Cerebellar cortex (tissue), 1 donor: ENCODE results near the gene MDFIC2.
"Not testable (repeated sequence)": the region's sequence is repeated elsewhere in the genome, so short reads cannot be mapped to it uniquely, and the experiment has no call there.

Experiments
- DNase-seq: peaks from one replicate; pipeline ENCODE4 v3.0.0-alpha.2; 2015; ENCODE audit warnings: low spot score

Gene MDFIC2

GRCh38 chr3:70256566-70256965 lies 55.9 kb downstream of the MDFIC2 start:
- DNase-seq, result no peak

GRCh38 chr3:70250492-70250891 lies 61.9 kb downstream of the MDFIC2 start:
- DNase-seq, result no peak

- no peak for DNase-seq
These were observed 62.8 kb downstream of the MDFIC2 start for GRCh38 chr3:70249509-70250160.

GRCh38 chr3:70248856-70249255 lies 63.6 kb downstream of the MDFIC2 start:
- DNase-seq, result no peak

GRCh38 chr3:70247955-70248354 lies 64.5 kb downstream of the MDFIC2 start:
- no peak for DNase-seq

GRCh38 chr3:70245746-70246525 lies 66.5 kb downstream of the MDFIC2 start:
- DNase-seq, result no peak

- no peak for DNase-seq
These were observed 68.0 kb downstream of the MDFIC2 start for GRCh38 chr3:70244422-70244821.

GRCh38 chr3:70242297-70242882 lies 70.0 kb downstream of the MDFIC2 start:
- no peak for DNase-seq

GRCh38 chr3:70233812-70234211 lies 78.6 kb downstream of the MDFIC2 start:
- no peak for DNase-seq

- DNase-seq, result no peak
These were observed 79.3 kb downstream of the MDFIC2 start for GRCh38 chr3:70233112-70233511.

- DNase-seq, result no peak
These were observed 81.2 kb downstream of the MDFIC2 start for GRCh38 chr3:70231266-70231701.

GRCh38 chr3:70227437-70227836 lies 85.0 kb downstream of the MDFIC2 start:
- DNase-seq, result no peak

- no peak for DNase-seq
These were observed 87.3 kb downstream of the MDFIC2 start for GRCh38 chr3:70225146-70225545.

- DNase-seq, result no peak
These were observed 88.1 kb downstream of the MDFIC2 start for GRCh38 chr3:70224337-70224736.

- DNase-seq, result no peak
These were observed 94.0 kb downstream of the MDFIC2 start for GRCh38 chr3:70218471-70218870.

GRCh38 chr3:70211274-70211673 lies 101.2 kb downstream of the MDFIC2 start:
- DNase-seq, result not testable (repeated sequence)

GRCh38 chr3:70201975-70202374 lies 110.5 kb downstream of the MDFIC2 start:
- DNase-seq, result no peak

GRCh38 chr3:70189884-70190473 lies 122.5 kb downstream of the MDFIC2 start:
- DNase-seq, result no peak

GRCh38 chr3:70186221-70186620 lies 126.2 kb downstream of the MDFIC2 start:
- no peak for DNase-seq

GRCh38 chr3:70185661-70186060 lies 126.8 kb downstream of the MDFIC2 start:
- DNase-seq, result no peak

GRCh38 chr3:70183781-70184504 lies 128.5 kb downstream of the MDFIC2 start:
- no peak for DNase-seq

GRCh38 chr3:70182166-70182565 lies 130.3 kb downstream of the MDFIC2 start:
- DNase-seq, result no peak
